Uterus (tissue), 4 donors: ENCODE data around the gene SHQ1. TPM values are rescaled to one million over a fixed set of nuclear protein-coding genes. Genes with fewer than 3 reads are reported as not detected.
"Not testable (repeated sequence)": the region's sequence is repeated elsewhere in the genome, so short reads cannot be mapped to it uniquely, and the experiment has no call there.

Experiments used
- DNase-seq, 2 donors: peaks; one replicate each; pipeline ENCODE4 v3.0.0-alpha.2; 2019 to 2020
- H3K27ac ChIP-seq, 2 donors: fragments of 200-600 bp; sonication (generic); 1 replicate in 1 of 2; 2 replicates in 1 of 2; pipeline ENCODE4 v1.5.1; 2016 to 2018
- H3K27me3 ChIP-seq, 2 donors: fragments of 200-600 bp; sonication (generic); one replicate each; pipeline ENCODE4 v1.5.1; 2018 to 2019; ENCODE audit warnings: control low read depth in 1 of 2
- H3K36me3 ChIP-seq, 2 donors: fragments of 200-600 bp; sonication (generic); one replicate each; pipeline ENCODE4 v1.5.1; 2019; ENCODE audit warnings: control low read depth in 1 of 2
- H3K4me1 ChIP-seq, 2 donors: fragments of 200-600 bp; sonication (generic); one replicate each; pipeline ENCODE4 v1.5.1; 2018 to 2019; ENCODE audit warnings: control low read depth in 1 of 2
- H3K4me3 ChIP-seq, 2 donors: fragments of 200-600 bp; sonication (generic); 1 replicate in 1 of 2; 2 replicates in 1 of 2; pipeline ENCODE4 v1.5.1; 2018 to 2019; ENCODE audit warnings: mild to moderate bottlenecking in 1 of 2
- H3K9me3 ChIP-seq, 2 donors: fragments of 200-600 bp; sonication (generic); one replicate each; pipeline ENCODE4 v1.5.1; 2019; ENCODE audit warnings: control low read depth in 1 of 2
- CTCF ChIP-seq, 4 experiments: fragments of 200-600 bp in 2 of 4; fragments of 450-650 bp in 2 of 4; sonication (generic) in 2 of 4; IDR thresholded peaks; one replicate each; pipeline ENCODE4 v1.5.1; 2016 to 2019; ENCODE audit warnings: antibody characterized with exemption in 4 of 4, mild to moderate bottlenecking in 2 of 4, moderate library complexity in 1 of 4
- POLR2A ChIP-seq, 2 donors: fragments of 450-650 bp; IDR thresholded peaks; one replicate each; pipeline ENCODE4 v1.6.1; 2016; ENCODE audit warnings: antibody characterized with exemption in 2 of 2, mild to moderate bottlenecking in 1 of 2, moderate library complexity in 1 of 2
- intact Hi-C: fragments of 100-400 bp; cut with DNase I; formaldehyde crosslinking; loops from one replicate; pipeline ENCODE4 v1.15.1; 2023; ENCODE audit warnings: low total_unique reads
- total RNA-seq, 4 donors: library from RNA; depleted of rRNA in 3 of 4; stranded (reverse); fragments of >200 nt in 3 of 4; gene quantifications; one replicate each; pipeline versions ENCODE4 v1.1.0 to v1.2.4, GENCODE V29; 2014 to 2023
- donor health status: DM: yes; HTN: yes; CAD: no.

The SHQ1 gene
- total RNA-seq, 4 donors from 2014 or later = 8.2 to 30.9 (median 19.2) TPM

GRCh38 chr3:72745146-72745999, 102.9 kb downstream of the SHQ1 start:
- H3K4me3 ChIP-seq = no peak overlapping the region
- no peaks in the 10 kb centered on the region for H3K9me3 ChIP-seq
- no peak for DNase-seq
- H3K27ac ChIP-seq = no peak overlapping the region
- intact Hi-C loops = no loop called here
- TF ChIP-seq CTCF (IDR thresholded peaks at IDR 0.05) (no peak), POLR2A (IDR thresholded peaks at IDR 0.05) (no peak)
- H3K27me3 ChIP-seq = no peaks in the 10 kb centered on the region
- no peaks in the 10 kb centered on the region for H3K36me3 ChIP-seq
- H3K4me1 ChIP-seq = no peaks in the 10 kb centered on the region

- no peak overlapping the region for H3K27ac ChIP-seq
- no peaks in the 10 kb centered on the region for H3K36me3 ChIP-seq
- DNase-seq = no peak
- H3K9me3 ChIP-seq = no peaks in the 10 kb centered on the region
- intact Hi-C loops = no loop called here
- H3K4me3 ChIP-seq = no peak overlapping the region
- no peak for TF ChIP-seq POLR2A (IDR thresholded peaks at IDR 0.05)
- no peak for TF ChIP-seq CTCF (IDR thresholded peaks at IDR 0.05)
- no peaks in the 10 kb centered on the region for H3K4me1 ChIP-seq
- H3K27me3 ChIP-seq = no peaks in the 10 kb centered on the region
These were observed 103.9 kb downstream of the SHQ1 start for GRCh38 chr3:72744330-72744729.

GRCh38 chr3:72739531-72740466, 108.4 kb downstream of the SHQ1 start:
- Histone ChIP-seq H3K9me3 (no peaks in the 10 kb centered on the region), H3K27me3 (no peaks in the 10 kb centered on the region), H3K4me3 (no peak overlapping the region), H3K27ac (no peak overlapping the region), H3K4me1 (peaks cover 0 to 4% of the 10 kb centered on the region in 2 donors), H3K36me3 (no peaks in the 10 kb centered on the region)
- TF ChIP-seq POLR2A (IDR thresholded peaks at IDR 0.05) (no peak), CTCF (IDR thresholded peaks at IDR 0.05) (no peak)
- no peak for DNase-seq
- intact Hi-C loops = no loop called here

- TF ChIP-seq POLR2A (IDR thresholded peaks at IDR 0.05) (no peak), CTCF (IDR thresholded peaks at IDR 0.05) (no peak)
- Histone ChIP-seq H3K27ac (no peak overlapping the region), H3K4me1 (peaks cover 0 to 4% of the 10 kb centered on the region in 2 donors), H3K27me3 (no peaks in the 10 kb centered on the region), H3K36me3 (no peaks in the 10 kb centered on the region), H3K9me3 (no peaks in the 10 kb centered on the region), H3K4me3 (peak overlapping the region in 1 of 2 donors; percentile 15)
- DNase-seq = no peak
- intact Hi-C loops = no loop called here
These were observed 109.3 kb downstream of the SHQ1 start for GRCh38 chr3:72738752-72739530.

- H3K27ac ChIP-seq, DNase-seq, H3K36me3 ChIP-seq, H3K4me3 ChIP-seq, H3K9me3 ChIP-seq, H3K4me1 ChIP-seq, H3K27me3 ChIP-seq, intact Hi-C loops: not testable (repeated sequence)
These were observed 113.2 kb downstream of the SHQ1 start for GRCh38 chr3:72735072-72735471.
